Jurkat, Clone E6-1 (cell line): ENCODE data around the gene HPCAL1. TPM values are rescaled to one million over a fixed set of nuclear protein-coding genes. Genes with fewer than 3 reads are reported as not detected.
"Not testable (repeated sequence)": the region's sequence is repeated elsewhere in the genome, so short reads cannot be mapped to it uniquely, and the experiment has no call there.

Source experiments
- DNase-seq: peaks from one replicate; pipeline ENCODE4 v3.0.0-alpha.2; 2011; ENCODE audit warnings: low read depth, low spot score
- H3K4me3 ChIP-seq: 2 replicates; pipeline ENCODE4 v1.5.1; 2011; ENCODE audit warnings: mild to moderate bottlenecking, low read length, control low read depth, moderate library complexity
- polyA plus RNA-seq: library from polyadenylated mRNA; unstranded; fragments of >200 nt; gene quantifications from one replicate; pipeline ENCODE4 v1.2.1, GENCODE V29; 2012; ENCODE audit warnings: missing spikeins; ENCODE audit not compliant: insufficient read length, insufficient read depth

Gene HPCAL1
- 41.8 TPM for polyA plus RNA-seq

GRCh38 chr2:10302479-10303180 is at the start of gene HPCAL1:
TSS of gene HPCAL1 (plus strand) at chr2:10302904. CDS start at chr2:10419758, 116,854 bp downstream.
- peak within 1 kb of the TSS; percentile 55 for H3K4me3 ChIP-seq
- DNase-seq, result peak; percentile 44

GRCh38 chr2:10253596-10254372 is 48.9 kb upstream of the HPCAL1 start:
- DNase-seq, result no peak
- H3K4me3 ChIP-seq, result no peak overlapping the region

- no peak for DNase-seq
- H3K4me3 ChIP-seq, result no peak overlapping the region
Measured at GRCh38 chr2:10254373-10255188, 48.1 kb upstream of the HPCAL1 start.

GRCh38 chr2:10255189-10256030 is 47.3 kb upstream of the HPCAL1 start:
- no peak for DNase-seq
- H3K4me3 ChIP-seq, result no peak overlapping the region

- DNase-seq, result no peak
- no peak overlapping the region for H3K4me3 ChIP-seq
Measured at GRCh38 chr2:10256031-10256514, 46.6 kb upstream of the HPCAL1 start.

GRCh38 chr2:10256515-10257031 is 46.1 kb upstream of the HPCAL1 start:
- no peak for DNase-seq
- H3K4me3 ChIP-seq, result no peak overlapping the region

GRCh38 chr2:10257036-10257435 is 45.7 kb upstream of the HPCAL1 start:
- DNase-seq, result no peak
- H3K4me3 ChIP-seq, result no peak overlapping the region

GRCh38 chr2:10257500-10258147 is 45.1 kb upstream of the HPCAL1 start:
- H3K4me3 ChIP-seq, result no peak overlapping the region
- no peak for DNase-seq

GRCh38 chr2:10258326-10258725 is 44.4 kb upstream of the HPCAL1 start:
- DNase-seq, result no peak
- no peak overlapping the region for H3K4me3 ChIP-seq

- no peak overlapping the region for H3K4me3 ChIP-seq
- DNase-seq, result no peak
Measured at GRCh38 chr2:10258726-10259125, 44.0 kb upstream of the HPCAL1 start.

- no peak for DNase-seq
Measured at GRCh38 chr2:10260130-10260529, 42.6 kb upstream of the HPCAL1 start.

GRCh38 chr2:10263526-10263925 is 39.2 kb upstream of the HPCAL1 start:
- H3K4me3 ChIP-seq, DNase-seq: not testable (repeated sequence)

More at GRCh38 chr2:10260130-10260529, 42.6 kb upstream of the HPCAL1 start:
- no peak overlapping the region for H3K4me3 ChIP-seq

- no peak for DNase-seq
- H3K4me3 ChIP-seq, result no peak overlapping the region
Measured at GRCh38 chr2:10264506-10265328, 38.0 kb upstream of the HPCAL1 start.

- H3K4me3 ChIP-seq, result no peak overlapping the region
- DNase-seq, result no peak
Measured at GRCh38 chr2:10265329-10266132, 37.2 kb upstream of the HPCAL1 start.

GRCh38 chr2:10266133-10266620 is 36.5 kb upstream of the HPCAL1 start:
- DNase-seq, result no peak
- no peak overlapping the region for H3K4me3 ChIP-seq

- no peak overlapping the region for H3K4me3 ChIP-seq
- DNase-seq, result no peak
Measured at GRCh38 chr2:10267036-10267435, 35.7 kb upstream of the HPCAL1 start.
